ENCODE data around the gene CXCL12. TPM values are rescaled to one million over a fixed set of nuclear protein-coding genes. Genes with fewer than 3 reads are reported as not detected.
A peak's percentile ranks its signal among the peaks of the same experiment; 100 is the strongest.

CXCL12 gene
- polyA plus RNA-seq, 1 experiment: 217 TPM

DNA sequence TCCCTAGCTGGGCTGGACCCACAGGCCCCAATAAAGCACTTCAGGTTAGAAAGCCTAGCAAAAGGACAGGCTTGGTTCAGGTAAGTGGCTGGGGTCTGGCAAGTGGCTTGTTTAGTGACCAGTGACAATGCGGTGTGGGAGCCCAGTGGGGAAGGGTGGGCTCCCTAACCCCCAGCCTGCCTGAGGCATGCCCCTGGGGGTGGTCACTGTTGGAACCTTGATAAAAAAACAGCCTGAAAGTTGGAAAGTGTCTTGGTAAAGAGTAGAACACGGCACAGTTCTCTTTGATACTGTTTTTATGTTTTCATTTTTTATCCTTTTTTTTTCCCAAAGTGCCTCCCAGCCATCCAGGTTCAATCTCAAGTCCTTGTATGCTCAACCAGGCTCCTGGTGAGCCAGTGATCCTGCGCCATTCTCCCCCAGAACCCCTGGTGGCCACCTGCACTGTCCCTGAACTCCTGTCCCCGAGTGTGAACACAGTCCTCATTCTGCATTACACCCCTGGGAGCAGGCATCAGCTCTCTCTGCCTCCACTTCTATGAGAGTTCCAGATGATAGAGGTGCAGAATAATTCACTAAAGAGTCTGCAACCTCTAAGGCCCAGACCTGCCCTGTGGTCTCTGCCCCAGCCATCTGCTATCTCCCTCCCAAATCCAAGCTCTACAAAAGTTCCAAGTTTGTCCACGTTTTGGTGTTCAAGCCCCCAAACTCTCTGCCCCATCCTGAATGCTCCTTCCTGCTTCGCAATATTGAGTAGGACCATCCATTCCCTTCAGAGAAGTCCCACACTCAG, 15.0 kb upstream of the CXCL12 start:
- no peak overlapping the region for H3K4me3 ChIP-seq (ENCODE audit: low read depth, low read length)
- no peaks in the 10 kb centered on the region for H3K36me3 ChIP-seq (ENCODE audit: control insufficient read depth, insufficient read depth, low read length)
- CTCF ChIA-PET: interaction anchor here (0.8 to 1.0 kb wide), 2 partner anchors 25 to 458 kb away, joined by 3 read pairs; no protein-coding TSS in a partner anchor
- TF ChIP-seq, protein P1, sequence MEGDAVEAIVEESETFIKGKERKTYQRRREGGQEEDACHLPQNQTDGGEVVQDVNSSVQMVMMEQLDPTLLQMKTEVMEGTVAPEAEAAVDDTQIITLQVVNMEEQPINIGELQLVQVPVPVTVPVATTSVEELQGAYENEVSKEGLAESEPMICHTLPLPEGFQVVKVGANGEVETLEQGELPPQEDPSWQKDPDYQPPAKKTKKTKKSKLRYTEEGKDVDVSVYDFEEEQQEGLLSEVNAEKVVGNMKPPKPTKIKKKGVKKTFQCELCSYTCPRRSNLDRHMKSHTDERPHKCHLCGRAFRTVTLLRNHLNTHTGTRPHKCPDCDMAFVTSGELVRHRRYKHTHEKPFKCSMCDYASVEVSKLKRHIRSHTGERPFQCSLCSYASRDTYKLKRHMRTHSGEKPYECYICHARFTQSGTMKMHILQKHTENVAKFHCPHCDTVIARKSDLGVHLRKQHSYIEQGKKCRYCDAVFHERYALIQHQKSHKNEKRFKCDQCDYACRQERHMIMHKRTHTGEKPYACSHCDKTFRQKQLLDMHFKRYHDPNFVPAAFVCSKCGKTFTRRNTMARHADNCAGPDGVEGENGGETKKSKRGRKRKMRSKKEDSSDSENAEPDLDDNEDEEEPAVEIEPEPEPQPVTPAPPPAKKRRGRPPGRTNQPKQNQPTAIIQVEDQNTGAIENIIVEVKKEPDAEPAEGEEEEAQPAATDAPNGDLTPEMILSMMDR (IDR thresholded peaks at IDR 0.05; ENCODE audit: insufficient read depth, low read depth, low read length): no peak
- no peak for DNase-seq (ENCODE audit: low read depth)
- POLR2A ChIA-PET: interaction anchor here (1.1 kb wide), 1 partner anchor 464 kb away, joined by 5 read pairs; no protein-coding TSS in a partner anchor
- H3K27me3 ChIP-seq (ENCODE audit: control insufficient read depth, insufficient read depth, low read length): no peaks in the 10 kb centered on the region; the same call in 1 of the 2 replicates

DNA sequence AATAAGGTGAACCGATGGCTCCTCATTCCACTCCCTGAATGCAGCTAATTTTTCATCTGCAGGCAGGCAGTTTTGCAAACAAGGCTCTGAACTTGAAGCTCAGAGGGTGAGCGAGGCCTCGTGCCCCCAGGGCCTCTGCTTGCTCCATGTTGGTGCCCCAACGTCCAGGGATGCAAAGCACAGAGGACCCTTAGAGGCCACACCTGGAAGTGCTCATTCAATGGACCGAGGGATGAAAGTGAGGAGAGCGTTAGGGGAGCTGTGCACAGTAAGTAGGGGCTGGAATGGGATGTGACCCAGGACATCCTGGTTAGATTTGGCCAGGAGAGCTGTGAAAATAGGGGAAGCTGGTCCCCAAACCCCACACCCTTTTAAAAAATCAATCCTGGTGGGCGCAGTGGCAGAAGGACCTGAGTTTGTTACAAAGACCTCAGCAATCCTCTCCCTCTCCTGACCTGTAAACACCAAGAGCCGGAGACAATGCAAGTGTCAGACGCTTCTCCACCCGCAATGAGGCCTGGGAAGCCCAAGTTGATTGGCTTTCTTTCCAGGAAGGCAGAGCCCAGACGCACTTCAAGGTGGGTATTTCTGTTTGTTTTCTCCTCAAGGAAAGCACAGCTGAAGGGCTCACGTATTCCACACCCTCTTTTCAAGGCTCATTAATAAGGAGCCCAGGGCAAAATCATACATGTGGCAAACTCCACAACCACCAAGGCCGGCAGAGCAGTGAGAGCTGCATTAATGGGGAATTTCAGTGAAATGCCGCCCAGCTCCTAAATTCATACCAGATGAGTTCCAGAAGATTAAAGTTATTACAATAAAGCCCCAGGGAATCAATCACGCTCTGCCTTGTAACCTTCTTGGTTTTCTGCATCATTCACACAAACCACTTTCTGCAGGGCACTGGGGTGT, 14.1 kb upstream of the CXCL12 start:
- DNase-seq (ENCODE audit: low read depth): peak; percentile 48
- Histone ChIP-seq H3K27me3 (ENCODE audit: control insufficient read depth, insufficient read depth, low read length) (no peaks in the 10 kb centered on the region; the same call in 1 of the 2 replicates), H3K4me3 (ENCODE audit: low read depth, low read length) (no peak overlapping the region), H3K36me3 (ENCODE audit: control insufficient read depth, insufficient read depth, low read length) (no peaks in the 10 kb centered on the region)
- TF ChIP-seq, protein P1 (IDR thresholded peaks at IDR 0.05; ENCODE audit: insufficient read depth, low read depth, low read length): no peak
- ChIA-PET POLR2A (interaction anchor here (1.1 kb wide), 1 partner anchor 465 kb away, joined by 5 read pairs; no protein-coding TSS in a partner anchor), CTCF (interaction anchor here (0.8 to 1.0 kb wide), 2 partner anchors 25 to 459 kb away, joined by 3 read pairs; no protein-coding TSS in a partner anchor)

DNA sequence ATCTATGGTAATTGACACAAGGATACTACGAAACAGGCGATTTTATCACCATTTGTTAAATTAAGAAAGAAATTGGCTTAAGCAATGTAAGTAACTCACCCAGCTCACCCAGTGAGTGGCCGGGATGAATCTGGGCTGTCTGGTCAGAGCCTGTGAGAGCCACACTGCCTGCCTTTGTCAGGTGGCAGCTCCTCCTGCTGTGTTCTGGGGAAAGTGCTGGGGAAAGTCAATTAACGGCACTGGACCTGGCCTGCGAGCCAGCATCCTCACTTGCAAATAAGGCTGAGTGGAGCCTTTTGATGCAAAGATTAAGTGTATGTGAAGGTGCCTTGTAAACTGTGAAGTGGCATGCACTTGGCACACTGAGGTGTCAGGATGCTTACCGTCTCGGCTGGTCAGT, 13.4 kb upstream of the CXCL12 start:
- H3K27me3 ChIP-seq (ENCODE audit: control insufficient read depth, insufficient read depth, low read length): no peaks in the 10 kb centered on the region; the same call in 1 of the 2 replicates
- DNase-seq (ENCODE audit: low read depth): no peak
- H3K4me3 ChIP-seq (ENCODE audit: low read depth, low read length): no peak overlapping the region
- ChIA-PET CTCF (interaction anchor here (1.9 kb wide), 1 partner anchor 708 kb away, joined by 5 read pairs; no protein-coding TSS in a partner anchor), POLR2A (no interaction called here)
- TF ChIP-seq, protein P1 (IDR thresholded peaks at IDR 0.05; ENCODE audit: insufficient read depth, low read depth, low read length): no peak
- H3K36me3 ChIP-seq (ENCODE audit: control insufficient read depth, insufficient read depth, low read length): no peaks in the 10 kb centered on the region

DNA sequence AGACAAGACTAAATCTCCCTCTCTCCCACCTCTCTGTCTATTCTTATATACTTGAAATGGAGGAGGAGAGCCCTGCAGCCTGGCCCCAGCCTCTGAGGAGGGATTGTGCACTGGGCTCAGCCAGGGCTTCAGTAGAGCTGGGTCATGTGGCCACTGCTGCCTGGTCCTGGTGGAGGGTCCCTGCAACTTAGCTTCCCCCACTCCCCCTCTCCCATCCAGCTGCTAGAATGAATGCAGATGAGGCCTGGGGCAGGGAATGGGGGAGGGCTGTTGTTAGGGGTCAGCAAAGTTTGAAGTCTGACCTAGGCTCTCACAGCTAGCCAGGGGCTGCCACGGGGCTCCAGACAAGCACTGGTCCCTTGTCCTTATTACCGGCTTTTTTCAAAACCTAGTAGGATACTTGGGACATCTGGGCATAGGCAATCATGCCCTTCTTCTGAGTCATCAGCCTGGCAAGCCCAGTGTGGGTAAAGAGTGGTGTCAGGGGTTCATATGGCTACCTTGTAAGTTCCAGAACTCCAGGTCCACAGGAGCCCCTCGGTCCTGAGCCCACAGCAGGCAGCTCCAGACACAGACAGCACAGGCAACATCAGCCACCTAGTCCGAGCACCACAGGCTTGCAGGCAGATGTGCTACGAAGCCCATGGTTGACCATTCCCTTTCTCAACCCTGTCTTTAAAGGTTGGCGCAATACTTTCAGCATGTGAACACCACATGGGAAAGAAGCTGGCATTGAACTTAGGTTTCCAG, 12.8 kb upstream of the CXCL12 start:
- ChIA-PET POLR2A (no interaction called here), CTCF (interaction anchor here (1.0 to 1.9 kb wide), 3 partner anchors 11 to 708 kb away, joined by 4 to 6 read pairs (median 5); no protein-coding TSS in a partner anchor)
- Histone ChIP-seq H3K27me3 (ENCODE audit: control insufficient read depth, insufficient read depth, low read length) (no peaks in the 10 kb centered on the region; the same call in 1 of the 2 replicates), H3K36me3 (ENCODE audit: control insufficient read depth, insufficient read depth, low read length) (no peaks in the 10 kb centered on the region), H3K4me3 (ENCODE audit: low read depth, low read length) (no peak overlapping the region)
- TF ChIP-seq, protein P1 (IDR thresholded peaks at IDR 0.05; ENCODE audit: insufficient read depth, low read depth, low read length): no peak
- DNase-seq (ENCODE audit: low read depth): no peak
